Prostate gland (tissue), 2 donors: ENCODE results near the gene TUBGCP2.

Source experiments
- CTCF ChIP-seq, 4 experiments: fragments of 200-600 bp in 2 of 4; fragments of 450-650 bp in 2 of 4; sonication (generic) in 2 of 4; IDR thresholded peaks; 1 replicate in 3 of 4; 2 replicates in 1 of 4; pipeline ENCODE4 v1.5.1; 2016 to 2019; ENCODE audit warnings: antibody characterized with exemption in 4 of 4, mild to moderate bottlenecking in 2 of 4, moderate library complexity in 2 of 4
- POLR2A ChIP-seq: fragments of 450-650 bp; IDR thresholded peaks from one replicate; pipeline ENCODE4 v1.6.1; 2016; ENCODE audit warnings: antibody characterized with exemption, mild to moderate bottlenecking

- TF ChIP-seq CTCF (IDR thresholded peaks at IDR 0.05) (no peak), POLR2A (no peak)
Observed at GRCh38 chr10:133309720-133310398, 1.2 kb upstream of the TUBGCP2 start.
